K562 (cell line): ENCODE measurements around the gene NFKBIB. TPM values are rescaled to one million over a fixed set of nuclear protein-coding genes. Genes with fewer than 3 reads are reported as not detected.

Source experiments
- CBX3 ChIP-seq, 2 experiments: IDR thresholded peaks; 1 replicate in 1 of 2; 2 replicates in 1 of 2; pipeline ENCODE4 v1.6.1; 2012; ENCODE audit warnings: inconsistent platforms in 2 of 2, low read length in 2 of 2, borderline replicate concordance in 1 of 2, control low read depth in 1 of 2
- E4F1 ChIP-seq: fragments of 250-450 bp; sonication (Bioruptor Pico); IDR thresholded peaks from 2 replicates; pipeline ENCODE4 v1.5.0; 2021; ENCODE audit warnings: mild to moderate bottlenecking, borderline replicate concordance
- ESRRA ChIP-seq: fragments of 450-650 bp; IDR thresholded peaks from 2 replicates; pipeline ENCODE4 v1.6.1; 2014; ENCODE audit warnings: low read depth, mild to moderate bottlenecking, moderate library complexity, borderline replicate concordance
- IFI16 ChIP-seq: fragments of 250-450 bp; sonication (Bioruptor Pico); IDR thresholded peaks from 2 replicates; pipeline ENCODE4 v2.1.2; 2022; ENCODE audit warnings: mild to moderate bottlenecking, inconsistent platforms
- MED1 ChIP-seq: sonication (generic); formaldehyde crosslinking; IDR thresholded peaks from 2 replicates; pipeline ENCODE4 v1.8.1; 2023; ENCODE audit warnings: missing genetic modification reagents, borderline replicate concordance
- NBN ChIP-seq: fragments of 450-650 bp; IDR thresholded peaks from 2 replicates; pipeline ENCODE4 v1.6.1; 2016; ENCODE audit warnings: low read depth, mild to moderate bottlenecking
- PKNOX1 ChIP-seq: fragments of 450-650 bp; IDR thresholded peaks from 2 replicates; pipeline ENCODE4 v1.6.1; 2016
- POLR2AphosphoS2 ChIP-seq: IDR thresholded peaks from 2 replicates; pipeline ENCODE4 v1.6.1; 2012; ENCODE audit warnings: low read length, improper control_type of control experiment
- PRPF4 ChIP-seq: fragments of 200-400 bp; formaldehyde crosslinking; IDR thresholded peaks from one replicate; pipeline ENCODE4 v1.6.1; 2017; ENCODE audit warnings: low read length, low read depth, mild to moderate bottlenecking; ENCODE audit not compliant: insufficient read depth, poor library complexity, severe bottlenecking
- SRSF3 ChIP-seq: fragments of 200-400 bp; formaldehyde crosslinking; IDR thresholded peaks from 2 replicates; pipeline ENCODE4 v1.6.1; 2016; ENCODE audit warnings: mild to moderate bottlenecking, low read length, moderate library complexity; ENCODE audit not compliant: insufficient read depth
- TAF15 ChIP-seq: fragments of 200-400 bp; formaldehyde crosslinking; IDR thresholded peaks from 2 replicates; pipeline ENCODE4 v1.6.1; 2017; ENCODE audit warnings: mild to moderate bottlenecking, low read depth, low read length, moderate library complexity
- TAF7 ChIP-seq: fragments of 450-650 bp; IDR thresholded peaks from 2 replicates; pipeline ENCODE4 v1.6.1; 2016; ENCODE audit warnings: missing genetic modification characterization, missing compliant biosample characterization
- THRAP3 ChIP-seq: fragments of 450-650 bp; IDR thresholded peaks from 2 replicates; pipeline ENCODE4 v1.6.1; 2016; ENCODE audit warnings: mild to moderate bottlenecking, inconsistent platforms, borderline replicate concordance
- TRIM25 ChIP-seq: fragments of 450-650 bp; IDR thresholded peaks from 2 replicates; pipeline ENCODE4 v1.7.0; 2016; ENCODE audit warnings: borderline replicate concordance
- ZBTB11 ChIP-seq, 3 experiments: fragments of 200-800 bp in 1 of 3; fragments of 250-450 bp in 1 of 3; fragments of 450-650 bp in 1 of 3; sonication (Bioruptor Pico) in 1 of 3; sonication (Bioruptor generic) in 1 of 3; formaldehyde crosslinking in 1 of 3; IDR thresholded peaks; 2 replicates each; pipeline versions ENCODE4 v1.6.1 to v1.8.0; 2016 to 2022; ENCODE audit warnings: mild to moderate bottlenecking in 2 of 3, missing genetic modification characterization in 2 of 3, missing compliant biosample characterization in 1 of 3, moderate library complexity in 1 of 3
- ZNF511 ChIP-seq: sonication (generic); formaldehyde crosslinking; IDR thresholded peaks from 2 replicates; pipeline ENCODE4 v1.8.0; 2022; ENCODE audit warnings: mild to moderate bottlenecking, missing genetic modification reagents
- polyA plus RNA-seq, 8 experiments: library from polyadenylated mRNA; depleted of rRNA in 4 of 8; stranded (reverse) in 5 of 8; unstranded in 3 of 8; fragments of >200 nt; fragmentation: Nextera tagmentation in 2 of 8; fragmentation: Illumina TruSeq in 1 of 8; extraction: Ambion mirVana in 2 of 8; extraction: Trizol in 1 of 8; gene quantifications; 2 replicates each; pipeline versions ENCODE4 v1.2.1 to v1.2.3, GENCODE V29; 2011 to 2014; ENCODE audit warnings: inconsistent platforms in 1 of 8, missing spikeins in 1 of 8
- total RNA-seq, 7 experiments: library from RNA; depleted of rRNA in 6 of 7; stranded (reverse); fragments of >200 nt in 6 of 7; fragmentation: Illumina TruSeq in 2 of 7; extraction: Trizol in 2 of 7; gene quantifications; 2 replicates each; pipeline versions ENCODE4 v1.2.1 to v1.2.3, GENCODE V29; 2011 to 2021; ENCODE audit warnings: low replicate concordance in 1 of 7

Gene NFKBIB
- total and polyA plus RNA-seq, 9 of the 15 experiments (the other 6 are each of a cell fraction or from before 2014, with no cell fraction given) = 1.5 to 44.9 (median 10.4) TPM

GRCh38 chr19:38929929-38930775, 30.4 kb downstream of the NFKBIB start, which contains the start of gene SARS2 (continued):
- TF ChIP-seq CBX3 (IDR thresholded peaks at IDR 0.05; ENCODE audit: borderline replicate concordance in 1 of 2, low read length in 2 of 2) (peak in 1 of 2 experiments; percentile 67; a peak in 1 of 3 replicates), NBN (no peak), SRSF3 (no peak), POLR2AphosphoS2 (no peak), ESRRA (peak; percentile 70), TAF15 (no peak), E4F1 (CRISPR knock-in tag) (peak; percentile 64; the same call in 1 of the 2 replicates), IFI16 (CRISPR knock-in tag) (0 out of 2 replicates have a peak, but pooled peaks have one; percentile 45), ZNF511 (CRISPR knock-in tag) (peak; percentile 80; the same call in 1 of the 2 replicates), TAF7 (tag) (peak; percentile 90), TRIM25 (no peak), ZBTB11 (CRISPR knock-in tag; IDR thresholded peaks at IDR 0.05) (0 out of 6 replicates have a peak, but pooled peaks of 1 of the 3 experiments have one; percentile 17), THRAP3 (no peak), MED1 (no peak), PRPF4 (no peak), PKNOX1 (no peak)
